ENCODE data around the gene WDR37. TPM values are rescaled to one million over a fixed set of nuclear protein-coding genes. Genes with fewer than 3 reads are reported as not detected.

WDR37 gene
- total and polyA plus RNA-seq, 10 of the 15 experiments (the other 5 are each of a cell fraction or from before 2014, with no cell fraction given) = 1.9 to 11.1 (median 7.1) TPM

- TF ChIP-seq, protein P1, sequence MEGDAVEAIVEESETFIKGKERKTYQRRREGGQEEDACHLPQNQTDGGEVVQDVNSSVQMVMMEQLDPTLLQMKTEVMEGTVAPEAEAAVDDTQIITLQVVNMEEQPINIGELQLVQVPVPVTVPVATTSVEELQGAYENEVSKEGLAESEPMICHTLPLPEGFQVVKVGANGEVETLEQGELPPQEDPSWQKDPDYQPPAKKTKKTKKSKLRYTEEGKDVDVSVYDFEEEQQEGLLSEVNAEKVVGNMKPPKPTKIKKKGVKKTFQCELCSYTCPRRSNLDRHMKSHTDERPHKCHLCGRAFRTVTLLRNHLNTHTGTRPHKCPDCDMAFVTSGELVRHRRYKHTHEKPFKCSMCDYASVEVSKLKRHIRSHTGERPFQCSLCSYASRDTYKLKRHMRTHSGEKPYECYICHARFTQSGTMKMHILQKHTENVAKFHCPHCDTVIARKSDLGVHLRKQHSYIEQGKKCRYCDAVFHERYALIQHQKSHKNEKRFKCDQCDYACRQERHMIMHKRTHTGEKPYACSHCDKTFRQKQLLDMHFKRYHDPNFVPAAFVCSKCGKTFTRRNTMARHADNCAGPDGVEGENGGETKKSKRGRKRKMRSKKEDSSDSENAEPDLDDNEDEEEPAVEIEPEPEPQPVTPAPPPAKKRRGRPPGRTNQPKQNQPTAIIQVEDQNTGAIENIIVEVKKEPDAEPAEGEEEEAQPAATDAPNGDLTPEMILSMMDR (IDR thresholded peaks at IDR 0.05 in 2 of 3, conservative IDR thresholded peaks at IDR 0.05 in 1 of 3; ENCODE audit: control insufficient read depth in 2 of 3, extremely low read depth in 1 of 3, insufficient read depth in 1 of 3, low read depth in 3 of 3, low read length in 3 of 3) = no peak
- no peak for TF ChIP-seq IKZF1 (conservative IDR thresholded peaks at IDR 0.05)
- TF ChIP-seq, protein P2, sequence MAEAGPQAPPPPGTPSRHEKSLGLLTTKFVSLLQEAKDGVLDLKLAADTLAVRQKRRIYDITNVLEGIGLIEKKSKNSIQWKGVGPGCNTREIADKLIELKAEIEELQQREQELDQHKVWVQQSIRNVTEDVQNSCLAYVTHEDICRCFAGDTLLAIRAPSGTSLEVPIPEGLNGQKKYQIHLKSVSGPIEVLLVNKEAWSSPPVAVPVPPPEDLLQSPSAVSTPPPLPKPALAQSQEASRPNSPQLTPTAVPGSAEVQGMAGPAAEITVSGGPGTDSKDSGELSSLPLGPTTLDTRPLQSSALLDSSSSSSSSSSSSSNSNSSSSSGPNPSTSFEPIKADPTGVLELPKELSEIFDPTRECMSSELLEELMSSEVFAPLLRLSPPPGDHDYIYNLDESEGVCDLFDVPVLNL (IDR thresholded peaks at IDR 0.05; ENCODE audit: low read depth, low read length) = no peak
Observed at GRCh38 chr10:1019362-1019761, 36.8 kb upstream of the WDR37 start (continued).

DNA sequence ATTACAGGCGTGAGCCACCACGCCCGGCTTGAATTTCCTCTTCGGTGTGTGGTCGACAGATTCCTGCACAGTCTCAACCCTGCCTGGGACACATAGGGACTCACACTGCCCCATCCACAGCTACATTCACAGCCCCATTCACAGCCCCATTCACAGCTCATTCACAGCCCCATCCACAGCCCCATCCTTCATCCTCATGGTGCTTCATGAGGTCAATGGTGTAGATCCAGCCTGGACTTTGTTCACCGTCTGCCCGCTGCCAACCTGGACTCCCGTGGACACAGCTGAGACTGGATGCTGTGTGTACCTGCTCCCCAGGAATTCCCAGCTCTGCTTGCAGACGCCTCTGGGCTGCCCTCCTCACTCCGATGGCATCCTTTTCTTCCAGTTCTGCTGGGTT lies 35.7 kb upstream of the WDR37 start:
- in situ Hi-C loops (cut with MboI) = no loop called here
- 96% methylated on average over 10 of the region's 10 CpGs for WGBS (ENCODE audit: insufficient coverage, insufficient replicate concordance, low lambda C conversion rate, missing lambda C conversion rate)
- H3K27ac ChIP-seq (ENCODE audit: control insufficient read depth, insufficient read depth) = no peak overlapping the region
- no peak overlapping the region for H3K9ac ChIP-seq (ENCODE audit: control insufficient read depth, insufficient read depth, low read length)
- no peaks in the 10 kb centered on the region for H3K9me3 ChIP-seq (replicated peaks; ENCODE audit: control insufficient read depth, insufficient read depth, low read length)
- no peak for DNase-seq (ENCODE audit: low read depth, low spot score)
- no peaks in the 10 kb centered on the region for H4K20me1 ChIP-seq (ENCODE audit: control insufficient read depth, insufficient read depth)
- POLR2A ChIA-PET = no interaction called here
- H3K4me2 ChIP-seq (ENCODE audit: control insufficient read depth, insufficient read depth) = no peak overlapping the region
- H2AFZ ChIP-seq (ENCODE audit: control insufficient read depth, low read depth, low read length) = no peak overlapping the region
- CTCF ChIA-PET = no interaction called here
- intact Hi-C loops (cut with micrococcal nuclease; ENCODE audit: unreplicated experiment) = no loop called here
- no TSS peak for BruUV-seq (replicated peaks)
- H3K36me3 ChIP-seq (ENCODE audit: control insufficient read depth in 2 of 2, insufficient read depth in 2 of 2, low read length in 1 of 2) = peaks cover 9 to 14% of the 10 kb centered on the region in 2 experiments; a peak in 3 of 4 replicates
- FAIRE-seq = no peak
- SMC1A ChIA-PET (ENCODE audit: uncharacterized antibody, unreplicated experiment) = interaction anchor here (1.0 kb wide), 1 partner anchor 10 kb away, joined by 3 read pairs; no protein-coding TSS in a partner anchor
- no peaks in the 10 kb centered on the region for H3K27me3 ChIP-seq (replicated peaks in 1 of 2; ENCODE audit: control insufficient read depth in 2 of 2, insufficient read depth in 2 of 2, low read length in 1 of 2)
- ATAC-seq = peak; percentile 42
- no peaks in the 10 kb centered on the region for H3K4me1 ChIP-seq (ENCODE audit: control insufficient read depth, insufficient read depth, low read length)
- H3K79me2 ChIP-seq (ENCODE audit: control insufficient read depth, insufficient read depth, low read length) = no peaks in the 10 kb centered on the region
- no peak for TF ChIP-seq CREM (IDR thresholded peaks at IDR 0.05; ENCODE audit: low read depth)
- TF ChIP-seq POLR2A (IDR thresholded peaks at IDR 0.05; ENCODE audit: low read depth, low read length) = peak; percentile 51
- H3K4me3 ChIP-seq = no peak overlapping the region
- RAD21 ChIA-PET (ENCODE audit: unreplicated experiment) = no interaction called here

All from GM12878 (cell line).